Natural killer cell (primary cell): ENCODE data around the gene ABCA9. TPM values are rescaled to one million over a fixed set of nuclear protein-coding genes. Genes with fewer than 3 reads are reported as not detected.

Experiments used
- ATAC-seq, 3 donors: fragments of 150-1000 bp in 2 of 3; fragments of 200-7000 bp in 1 of 3; cut with Tn5 transposase; 1 replicate in 1 of 3; 2 replicates in 2 of 3; pipeline ENCODE4 v1.10.0; 2021; ENCODE audit warnings: mild to moderate bottlenecking in 2 of 3, moderate library complexity in 2 of 3
- DNase-seq, 2 donors: peaks; one replicate each; pipeline versions ENCODE4 v3.0.0 to v3.0.0-alpha.2; 2013 to 2021; ENCODE audit warnings: mixed read lengths in 1 of 2
- H3K27ac ChIP-seq: one replicate; pipeline ENCODE4 v1.5.1; 2013; ENCODE audit warnings: mild to moderate bottlenecking, low read length
- H3K27me3 ChIP-seq: one replicate; pipeline ENCODE4 v1.6.1; 2013; ENCODE audit warnings: low read length; ENCODE audit not compliant: control insufficient read depth, insufficient read depth
- H3K36me3 ChIP-seq: one replicate; pipeline ENCODE4 v1.6.1; 2013; ENCODE audit warnings: low read length; ENCODE audit not compliant: control insufficient read depth, insufficient read depth
- H3K4me1 ChIP-seq: one replicate; pipeline ENCODE4 v1.6.1; 2013; ENCODE audit warnings: low read length; ENCODE audit not compliant: control insufficient read depth, insufficient read depth
- H3K4me3 ChIP-seq: one replicate; pipeline ENCODE4 v1.5.1; 2013; ENCODE audit warnings: low read length
- H3K9me3 ChIP-seq: one replicate; pipeline ENCODE4 v1.6.1; 2013; ENCODE audit warnings: low read length; ENCODE audit not compliant: control insufficient read depth, insufficient read depth
- H3K27ac Mint-ChIP-seq, 2 donors: one replicate each; pipeline ENCODE4 v1.8.0; 2022; ENCODE audit warnings: mild to moderate bottlenecking in 2 of 2, mixed read lengths in 2 of 2, moderate library complexity in 1 of 2
- H3K27me3 Mint-ChIP-seq, 2 donors: one replicate each; pipeline ENCODE4 v1.8.0; 2022; ENCODE audit warnings: low read depth in 2 of 2, mixed read lengths in 2 of 2
- H3K36me3 Mint-ChIP-seq: one replicate; pipeline ENCODE4 v1.8.0; 2022; ENCODE audit warnings: mixed read lengths
- H3K4me1 Mint-ChIP-seq, 2 donors: one replicate each; pipeline ENCODE4 v1.8.0; 2022; ENCODE audit warnings: mixed read lengths in 2 of 2
- H3K4me3 Mint-ChIP-seq: one replicate; pipeline ENCODE4 v1.8.0; 2022; ENCODE audit warnings: mild to moderate bottlenecking, moderate library complexity, mixed read lengths
- H3K9me3 Mint-ChIP-seq, 2 donors: one replicate each; pipeline ENCODE4 v1.8.0; 2022; ENCODE audit warnings: mixed read lengths in 2 of 2
- WGBS: methylation state at CpG from one replicate; pipeline ENCODE4 v1.1.7; 2013; ENCODE audit warnings: missing lambda C conversion rate; ENCODE audit not compliant: insufficient coverage; 5-methylcytosine and 5-hydroxymethylcytosine counted together
- intact Hi-C: fragments of 100-400 bp; cut with micrococcal nuclease; formaldehyde crosslinking; loops from one replicate; pipeline ENCODE4 v1.14.2; 2022
- total RNA-seq, 4 donors: library from RNA; stranded (reverse); fragments of 120-200 nt in 1 of 4; gene quantifications; one replicate each; pipeline versions ENCODE4 v1.2.3 to v1.2.4, GENCODE V29; 2013 to 2022
- TF ChIP-seq, protein P1 (sequence below): fragments of 200-600 bp; IDR thresholded peaks from one replicate; pipeline ENCODE4 v1.8.0; 2022; ENCODE audit warnings: antibody characterized with exemption

Gene ABCA9
- total RNA-seq, 3 donors from 2014 or later (not counting 1 experiment from before 2014, with no cell fraction given): 0.05 to 1.2 (median 0.63) TPM

DNA sequence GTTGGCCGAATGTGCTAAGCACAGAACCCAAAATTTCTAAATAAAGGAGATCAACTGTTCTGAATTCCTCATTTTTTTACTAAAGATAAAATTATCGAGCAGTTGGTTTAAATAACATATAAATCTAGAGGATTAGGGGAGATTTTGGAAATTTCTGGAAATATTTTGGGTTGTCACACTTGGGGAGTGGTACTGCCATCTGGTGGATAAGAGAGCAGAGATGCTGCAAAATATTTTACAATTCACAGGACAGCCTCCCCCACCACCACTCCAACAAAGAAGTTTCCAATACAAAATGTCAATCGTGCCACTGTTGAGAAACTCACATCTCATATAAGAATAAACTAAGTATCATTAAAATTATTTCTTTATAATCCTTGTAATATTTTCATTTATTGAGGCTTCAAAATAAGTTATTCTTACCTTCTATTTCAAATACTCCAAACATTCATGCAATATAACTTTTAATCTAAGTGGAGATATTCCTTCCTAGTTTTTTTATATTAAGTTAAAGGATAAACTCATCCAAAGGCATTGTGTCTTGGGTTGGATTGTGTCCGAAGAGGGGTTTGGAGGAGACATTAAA is 88.5 kb downstream of the ABCA9 start:
- Histone ChIP-seq H3K4me1 (no peaks in the 10 kb centered on the region), H3K36me3 (no peaks in the 10 kb centered on the region), H3K27me3 (no peaks in the 10 kb centered on the region), H3K4me3 (no peak overlapping the region), H3K9me3 (no peaks in the 10 kb centered on the region), H3K27ac (no peak overlapping the region)
- WGBS: 60% methylated on average over 1 of the region's 4 CpGs
- H3K36me3 Mint-ChIP-seq: no peaks in the 10 kb centered on the region
- no peak overlapping the region for H3K27ac Mint-ChIP-seq
- no peak overlapping the region for H3K4me3 Mint-ChIP-seq
- TF ChIP-seq, protein P1, sequence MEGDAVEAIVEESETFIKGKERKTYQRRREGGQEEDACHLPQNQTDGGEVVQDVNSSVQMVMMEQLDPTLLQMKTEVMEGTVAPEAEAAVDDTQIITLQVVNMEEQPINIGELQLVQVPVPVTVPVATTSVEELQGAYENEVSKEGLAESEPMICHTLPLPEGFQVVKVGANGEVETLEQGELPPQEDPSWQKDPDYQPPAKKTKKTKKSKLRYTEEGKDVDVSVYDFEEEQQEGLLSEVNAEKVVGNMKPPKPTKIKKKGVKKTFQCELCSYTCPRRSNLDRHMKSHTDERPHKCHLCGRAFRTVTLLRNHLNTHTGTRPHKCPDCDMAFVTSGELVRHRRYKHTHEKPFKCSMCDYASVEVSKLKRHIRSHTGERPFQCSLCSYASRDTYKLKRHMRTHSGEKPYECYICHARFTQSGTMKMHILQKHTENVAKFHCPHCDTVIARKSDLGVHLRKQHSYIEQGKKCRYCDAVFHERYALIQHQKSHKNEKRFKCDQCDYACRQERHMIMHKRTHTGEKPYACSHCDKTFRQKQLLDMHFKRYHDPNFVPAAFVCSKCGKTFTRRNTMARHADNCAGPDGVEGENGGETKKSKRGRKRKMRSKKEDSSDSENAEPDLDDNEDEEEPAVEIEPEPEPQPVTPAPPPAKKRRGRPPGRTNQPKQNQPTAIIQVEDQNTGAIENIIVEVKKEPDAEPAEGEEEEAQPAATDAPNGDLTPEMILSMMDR: peak; percentile 25
- no peak for DNase-seq
- peaks cover 2 to 3% of the 10 kb centered on the region in 2 donors for H3K9me3 Mint-ChIP-seq
- H3K27me3 Mint-ChIP-seq: peaks cover 5 to 9% of the 10 kb centered on the region in 2 donors
- intact Hi-C loops: no loop called here
- no peak for ATAC-seq
- H3K4me1 Mint-ChIP-seq: no peaks in the 10 kb centered on the region

DNA sequence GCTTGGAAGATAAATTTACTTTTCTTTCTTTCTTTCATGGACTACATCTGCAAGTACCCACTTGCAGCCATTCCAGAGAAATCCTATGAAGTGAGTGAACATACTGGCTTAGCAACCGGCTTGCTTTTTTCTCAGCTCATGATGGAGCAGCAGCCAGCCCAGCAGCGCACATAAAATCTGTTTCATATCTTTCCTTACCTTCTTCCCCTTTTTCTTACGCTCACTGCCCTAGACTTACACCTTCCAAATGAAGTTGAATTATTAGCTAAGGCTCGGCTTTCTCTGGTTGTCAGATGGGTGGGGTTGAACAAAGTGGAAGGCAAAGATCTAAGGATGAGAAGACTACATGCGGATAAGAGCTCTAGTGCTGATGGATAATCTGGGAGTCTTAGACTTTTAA is 91.6 kb downstream of the ABCA9 start:
- intact Hi-C loops: no loop called here
- Mint-ChIP-seq H3K27me3 (peaks cover 0 to 2% of the 10 kb centered on the region in 2 donors), H3K4me3 (no peak overlapping the region), H3K4me1 (no peaks in the 10 kb centered on the region), H3K9me3 (no peaks in the 10 kb centered on the region), H3K36me3 (no peaks in the 10 kb centered on the region), H3K27ac (no peak overlapping the region)
- Histone ChIP-seq H3K4me1 (no peaks in the 10 kb centered on the region), H3K9me3 (no peaks in the 10 kb centered on the region), H3K27ac (no peak overlapping the region), H3K27me3 (no peaks in the 10 kb centered on the region), H3K4me3 (no peak overlapping the region), H3K36me3 (no peaks in the 10 kb centered on the region)
- ATAC-seq: no peak
- TF ChIP-seq, protein P1: no peak
- DNase-seq: no peak
- WGBS: 43% methylated on average over 5 of the region's 5 CpGs

DNA sequence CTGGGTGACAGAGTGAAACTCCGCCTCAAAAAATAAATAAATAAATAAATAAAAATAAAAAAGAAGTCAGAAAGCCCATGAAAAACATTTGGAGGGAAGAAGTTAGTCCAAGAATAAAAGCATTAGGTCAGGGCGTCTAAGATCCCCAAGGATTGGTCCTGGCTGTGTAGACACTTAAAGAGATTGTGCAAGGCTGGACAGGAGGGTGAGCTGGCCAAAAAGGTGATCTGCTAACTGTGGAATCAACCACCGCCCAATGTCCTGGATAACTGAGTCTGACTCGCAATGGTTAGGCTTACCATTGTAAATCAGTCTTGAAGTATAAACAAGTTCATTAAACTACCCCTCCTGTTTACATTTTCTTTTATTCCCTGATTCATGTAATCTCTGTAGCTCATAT is 96.8 kb downstream of the ABCA9 start:
- Histone ChIP-seq H3K4me3 (no peak overlapping the region), H3K4me1 (no peaks in the 10 kb centered on the region), H3K9me3 (no peaks in the 10 kb centered on the region), H3K27me3 (no peaks in the 10 kb centered on the region), H3K36me3 (no peaks in the 10 kb centered on the region), H3K27ac (no peak overlapping the region)
- DNase-seq (no peak), ATAC-seq (no peak)
- no peak overlapping the region for H3K4me3 Mint-ChIP-seq
- TF ChIP-seq, protein P1: no peak
- H3K36me3 Mint-ChIP-seq: no peaks in the 10 kb centered on the region
- peaks cover 0 to 2% of the 10 kb centered on the region in 2 donors for H3K27me3 Mint-ChIP-seq
- 88% methylated on average over 3 of the region's 4 CpGs for WGBS
- H3K4me1 Mint-ChIP-seq: no peaks in the 10 kb centered on the region
- H3K27ac Mint-ChIP-seq: no peak overlapping the region
- H3K9me3 Mint-ChIP-seq: no peaks in the 10 kb centered on the region
- intact Hi-C loops: no loop called here
